IMR-90 (cell line): ENCODE results near the gene WIPF1. TPM values are rescaled to one million over a fixed set of nuclear protein-coding genes. Genes with fewer than 3 reads are reported as not detected.

Experiments
- ATAC-seq: fragments of 200-7000 bp; cut with Tn5 transposase; 2 replicates; pipeline ENCODE4 v1.9.1; 2020; ENCODE audit warnings: low read depth, mild to moderate bottlenecking, moderate library complexity
- BruUV-seq: library from RNA; stranded (reverse); fragments of 400-500 nt; replicated peaks from 2 replicates; lab custom pipeline; 2021; lab: Mats Ljungman, UMichigan
- CTCF ChIA-PET: fragments of 300-600 bp; formaldehyde crosslinking; extraction: SDS; loops from one replicate; lab custom pipeline; 2021; ENCODE audit warnings: antibody characterized with exemption; lab: Yijun Ruan, JAX
- POLR2A ChIA-PET: fragments of 300-600 bp; sonication (Branson Sonifier 250); formaldehyde crosslinking; loops from one replicate; lab custom pipeline; 2022; ENCODE audit warnings: antibody characterized with exemption; ENCODE audit not compliant: unreplicated experiment; lab: Charles Lee
- DNase-seq: peaks from one replicate; pipeline ENCODE4 v3.0.0; 2013
- H2AFZ ChIP-seq: replicated peaks from 2 replicates; pipeline ENCODE3; 2013; ENCODE audit warnings: low read length, mild to moderate bottlenecking; ENCODE audit not compliant: poor library complexity
- H2AK5ac ChIP-seq: 2 replicates; pipeline ENCODE4 v1.6.1; 2013; ENCODE audit warnings: low read depth, low read length, inconsistent platforms
- H2AK9ac ChIP-seq: replicated peaks from 2 replicates; pipeline ENCODE3; 2013; ENCODE audit warnings: mild to moderate bottlenecking, low read depth, low read length, moderate library complexity; ENCODE audit not compliant: poor library complexity
- H2BK120ac ChIP-seq: 2 replicates; pipeline ENCODE4 v1.6.1; 2013; ENCODE audit warnings: low read depth, low read length, inconsistent platforms
- H2BK15ac ChIP-seq: 3 replicates; pipeline ENCODE4 v1.6.1; 2013; ENCODE audit warnings: low read depth, low read length, inconsistent platforms
- H2BK20ac ChIP-seq: 2 replicates; pipeline ENCODE4 v1.6.1; 2013; ENCODE audit warnings: low read depth, mild to moderate bottlenecking, inconsistent platforms, low read length, moderate library complexity
- H2BK5ac ChIP-seq: 2 replicates; pipeline ENCODE4 v1.6.1; 2013; ENCODE audit warnings: mild to moderate bottlenecking, low read depth, low read length, inconsistent platforms; ENCODE audit not compliant: poor library complexity, severe bottlenecking
- H3K14ac ChIP-seq: replicated peaks from 2 replicates; pipeline ENCODE4 v1.6.1; 2013; ENCODE audit warnings: low read depth, low read length, inconsistent platforms
- H3K18ac ChIP-seq: 2 replicates; pipeline ENCODE4 v1.6.1; 2013; ENCODE audit warnings: low read depth, low read length, control low read depth
- H3K23ac ChIP-seq: 2 replicates; pipeline ENCODE4 v1.6.1; 2013; ENCODE audit warnings: low read depth, low read length, inconsistent platforms
- H3K27ac ChIP-seq: 2 replicates; pipeline ENCODE4 v1.5.1; 2013; ENCODE audit warnings: mild to moderate bottlenecking, control low read depth, low read length; ENCODE audit not compliant: insufficient read depth
- H3K27me3 ChIP-seq: 2 replicates; pipeline ENCODE4 v1.6.1; 2013; ENCODE audit warnings: low read length; ENCODE audit not compliant: control insufficient read depth, insufficient read depth
- H3K36me3 ChIP-seq: 2 replicates; pipeline ENCODE4 v1.6.1; 2013; ENCODE audit warnings: low read length, mixed read lengths; ENCODE audit not compliant: control insufficient read depth, insufficient read depth
- H3K4ac ChIP-seq: 2 replicates; pipeline ENCODE4 v1.6.1; 2013; ENCODE audit warnings: low read depth, low read length, inconsistent platforms
- H3K4me1 ChIP-seq: 2 replicates; pipeline ENCODE4 v1.6.1; 2013; ENCODE audit warnings: low read length, mixed read lengths; ENCODE audit not compliant: control insufficient read depth, insufficient read depth
- H3K4me2 ChIP-seq: 2 replicates; pipeline ENCODE4 v1.6.1; 2013; ENCODE audit warnings: low read depth, mild to moderate bottlenecking, control low read depth, low read length, moderate library complexity
- H3K4me3 ChIP-seq: 2 replicates; pipeline ENCODE4 v1.5.1; 2013; ENCODE audit warnings: low read depth, mild to moderate bottlenecking, control low read depth, low read length, moderate library complexity; ENCODE audit not compliant: insufficient read depth
- H3K56ac ChIP-seq: 2 replicates; pipeline ENCODE4 v1.6.1; 2013; ENCODE audit warnings: low read length, inconsistent platforms; ENCODE audit not compliant: insufficient read depth; ENCODE audit errors: extremely low read depth
- H3K79me1 ChIP-seq, 2 experiments: 2 replicates each; pipeline ENCODE4 v1.6.1; 2013; ENCODE audit warnings: low read length in 2 of 2, inconsistent platforms in 1 of 2, low read depth in 1 of 2
- H3K9ac ChIP-seq: 2 replicates; pipeline ENCODE4 v1.6.1; 2013; ENCODE audit warnings: low read depth, low read length, control low read depth
- H3K9me1 ChIP-seq: 2 replicates; pipeline ENCODE4 v1.6.1; 2013; ENCODE audit warnings: low read length, inconsistent platforms; ENCODE audit not compliant: insufficient read depth
- H3K9me3 ChIP-seq: 2 replicates; pipeline ENCODE4 v1.6.1; 2013; ENCODE audit warnings: low read length; ENCODE audit not compliant: control insufficient read depth, insufficient read depth
- H4K20me1 ChIP-seq: 2 replicates; pipeline ENCODE4 v1.6.1; 2013; ENCODE audit warnings: low read length, inconsistent platforms; ENCODE audit not compliant: insufficient read depth
- H4K5ac ChIP-seq: 2 replicates; pipeline ENCODE4 v1.6.1; 2013; ENCODE audit warnings: mild to moderate bottlenecking, low read depth, low read length, control low read depth
- H4K8ac ChIP-seq, 2 experiments: 2 replicates each; pipeline ENCODE4 v1.6.1; 2013; ENCODE audit warnings: low read depth in 2 of 2, low read length in 2 of 2, control low read depth in 1 of 2, inconsistent platforms in 1 of 2
- H4K91ac ChIP-seq: 2 replicates; pipeline ENCODE4 v1.6.1; 2013; ENCODE audit warnings: low read depth, low read length, inconsistent platforms; ENCODE audit not compliant: insufficient read depth
- CEBPB ChIP-seq: IDR thresholded peaks from 2 replicates; pipeline ENCODE4 v1.6.1; 2012; ENCODE audit warnings: low read depth, low read length, improper control_type of control experiment
- ELK1 ChIP-seq: fragments of 150-350 bp; IDR thresholded peaks from 2 replicates; pipeline ENCODE4 v1.6.1; 2016; ENCODE audit warnings: low read depth, mild to moderate bottlenecking, low read length, moderate library complexity, borderline replicate concordance
- MXI1 ChIP-seq: IDR thresholded peaks from 2 replicates; pipeline ENCODE4 v1.6.1; 2012; ENCODE audit warnings: low read depth, mild to moderate bottlenecking, low read length, moderate library complexity, borderline replicate concordance
- RAD21 ChIP-seq: IDR thresholded peaks from 2 replicates; pipeline ENCODE4 v1.6.1; 2012; ENCODE audit warnings: low read length, improper control_type of control experiment
- RCOR1 ChIP-seq: IDR thresholded peaks from 2 replicates; pipeline ENCODE4 v1.6.1; 2012; ENCODE audit warnings: mild to moderate bottlenecking, low read length, improper control_type of control experiment; ENCODE audit not compliant: insufficient replicate concordance
- USF2 ChIP-seq: fragments of 150-350 bp; IDR thresholded peaks from 2 replicates; pipeline ENCODE4 v1.6.1; 2017; ENCODE audit warnings: mild to moderate bottlenecking, antibody characterized with exemption, low read length, low read depth
- WGBS, 2 experiments: methylation state at CpG; one replicate each; pipeline versions ENCODE4 v1.1.5 to v1.1.7; 2013; ENCODE audit warnings: missing lambda C conversion rate in 2 of 2; ENCODE audit not compliant: insufficient read length in 1 of 2; ENCODE audit errors: extremely low coverage in 2 of 2; 5-methylcytosine and 5-hydroxymethylcytosine counted together
- dilution Hi-C: fragments of 300-500 bp; cut with HindIII; formaldehyde crosslinking; loops from one replicate; pipeline ENCODE4 v1.14.3; 2018; ENCODE audit warnings: low sequenced_read_pairs; ENCODE audit not compliant: unreplicated experiment
- in situ Hi-C: fragments of 300-500 bp; cut with MboI; formaldehyde crosslinking; loops from 3 replicates; pipeline ENCODE4 v1.14.3; 2019; ENCODE audit warnings: low sequenced_read_pairs, inconsistent platforms, mixed read lengths
- intact Hi-C: fragments of 100-400 bp; cut with micrococcal nuclease; formaldehyde crosslinking; loops from 2 replicates; pipeline ENCODE4 v1.10.0; 2022
- polyA plus RNA-seq, 3 experiments: library from polyadenylated mRNA; depleted of rRNA; stranded (reverse); fragments of >200 nt; gene quantifications; 2 replicates each; pipeline ENCODE4 v1.2.3, GENCODE V29; 2012; ENCODE audit warnings: low replicate concordance in 1 of 3
- total RNA-seq: library from RNA; depleted of rRNA; stranded (reverse); fragments of >200 nt; gene quantifications from 2 replicates; pipeline ENCODE4 v1.2.3, GENCODE V29; 2012

Gene WIPF1
- total and polyA plus RNA-seq, 2 of the 4 experiments (the other 2 are of a cell fraction) = 2.7 to 13.5 TPM

DNA sequence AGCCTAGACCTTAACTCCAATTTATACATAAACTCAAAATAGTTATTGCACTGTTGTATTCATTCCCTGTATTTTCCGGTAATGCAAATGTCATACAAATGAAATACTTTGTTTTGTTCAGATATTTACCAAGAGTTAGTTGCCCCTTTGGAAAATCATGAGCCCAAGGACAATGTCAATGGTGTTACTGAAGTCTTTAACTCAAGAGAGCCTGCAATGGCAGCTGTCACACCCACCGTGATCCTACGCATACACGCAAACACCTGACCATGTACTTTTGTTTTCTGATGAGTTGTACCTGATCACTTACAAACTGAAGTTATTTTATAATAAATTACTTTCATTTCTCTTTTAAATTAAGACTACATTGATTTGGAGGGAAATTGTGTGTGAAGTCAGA lies 11.7 kb upstream of the WIPF1 start:
- H4K20me1 ChIP-seq = peaks cover 4% of the 10 kb centered on the region; the same call in 1 of the 2 replicates
- H2BK120ac ChIP-seq = no peak overlapping the region
- H3K9me1 ChIP-seq = peaks cover 16% of the 10 kb centered on the region
- H3K9ac ChIP-seq = no peak overlapping the region
- H3K4me1 ChIP-seq = peaks cover 5% of the 10 kb centered on the region
- no peaks in the 10 kb centered on the region for H3K27me3 ChIP-seq
- no peak overlapping the region for H2BK15ac ChIP-seq
- H3K4me3 ChIP-seq = no peak overlapping the region
- intact Hi-C loops (no loop called here), dilution Hi-C loops (no loop called here), in situ Hi-C loops (no loop called here)
- BruUV-seq = no TSS peak
- no peak overlapping the region for H3K14ac ChIP-seq
- H3K27ac ChIP-seq = no peak overlapping the region
- H2AK9ac ChIP-seq = no peak overlapping the region
- no peak overlapping the region for H3K56ac ChIP-seq
- no peak overlapping the region for H3K18ac ChIP-seq
- no peak overlapping the region for H2BK20ac ChIP-seq
- no peak overlapping the region for H4K8ac ChIP-seq
- H2AK5ac ChIP-seq = no peak overlapping the region
- POLR2A ChIA-PET = no interaction called here
- TF ChIP-seq MXI1 (no peak), CEBPB (no peak), RCOR1 (no peak), ELK1 (no peak), RAD21 (no peak), USF2 (no peak)
- H3K36me3 ChIP-seq = no peaks in the 10 kb centered on the region
- CTCF ChIA-PET = no interaction called here
- no peak overlapping the region for H3K4me2 ChIP-seq
- no CpG with 5 or more reads among the region's 4 CpGs for WGBS, 2 experiments
- H2BK5ac ChIP-seq = no peak overlapping the region
- H4K5ac ChIP-seq = no peak overlapping the region
- ATAC-seq = no peak
- DNase-seq = no peak
- no peak overlapping the region for H4K91ac ChIP-seq
- no peak overlapping the region for H3K4ac ChIP-seq
- no peak overlapping the region for H3K23ac ChIP-seq
- no peaks in the 10 kb centered on the region for H3K9me3 ChIP-seq
- peaks cover 7 to 24% of the 10 kb centered on the region in 2 experiments for H3K79me1 ChIP-seq
- no peak overlapping the region for H2AFZ ChIP-seq
